Measurements from ENCODE around the gene RCCD1. TPM values are rescaled to one million over a fixed set of nuclear protein-coding genes. Genes with fewer than 3 reads are reported as not detected.

Gene RCCD1
- total RNA-seq, 2 donors from 2014 or later, result 9.1 to 13.0 TPM

- TF ChIP-seq POLR2A (IDR thresholded peaks at IDR 0.05) (no peak), POLR2AphosphoS5 (IDR thresholded peaks at IDR 0.05) (no peak)
- intact Hi-C loops (cut with DNase I), result no loop called here
- DNase-seq (ENCODE audit: low spot score), result no peak
Observed at GRCh38 chr15:90986790-90987507, 32.3 kb downstream of the RCCD1 start.

GRCh38 chr15:90987561-90988141 lies 33.0 kb downstream of the RCCD1 start:
- 66% methylated on average over 7 of the region's 7 CpGs for WGBS
- TF ChIP-seq, protein P1, sequence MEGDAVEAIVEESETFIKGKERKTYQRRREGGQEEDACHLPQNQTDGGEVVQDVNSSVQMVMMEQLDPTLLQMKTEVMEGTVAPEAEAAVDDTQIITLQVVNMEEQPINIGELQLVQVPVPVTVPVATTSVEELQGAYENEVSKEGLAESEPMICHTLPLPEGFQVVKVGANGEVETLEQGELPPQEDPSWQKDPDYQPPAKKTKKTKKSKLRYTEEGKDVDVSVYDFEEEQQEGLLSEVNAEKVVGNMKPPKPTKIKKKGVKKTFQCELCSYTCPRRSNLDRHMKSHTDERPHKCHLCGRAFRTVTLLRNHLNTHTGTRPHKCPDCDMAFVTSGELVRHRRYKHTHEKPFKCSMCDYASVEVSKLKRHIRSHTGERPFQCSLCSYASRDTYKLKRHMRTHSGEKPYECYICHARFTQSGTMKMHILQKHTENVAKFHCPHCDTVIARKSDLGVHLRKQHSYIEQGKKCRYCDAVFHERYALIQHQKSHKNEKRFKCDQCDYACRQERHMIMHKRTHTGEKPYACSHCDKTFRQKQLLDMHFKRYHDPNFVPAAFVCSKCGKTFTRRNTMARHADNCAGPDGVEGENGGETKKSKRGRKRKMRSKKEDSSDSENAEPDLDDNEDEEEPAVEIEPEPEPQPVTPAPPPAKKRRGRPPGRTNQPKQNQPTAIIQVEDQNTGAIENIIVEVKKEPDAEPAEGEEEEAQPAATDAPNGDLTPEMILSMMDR (IDR thresholded peaks at IDR 0.05), result no peak
- TF ChIP-seq POLR2A (IDR thresholded peaks at IDR 0.05) (no peak), POLR2AphosphoS5 (IDR thresholded peaks at IDR 0.05) (no peak)
- H3K9me3 ChIP-seq, result no peaks in the 10 kb centered on the region
- no peak for DNase-seq (ENCODE audit: low spot score)
- intact Hi-C loops (cut with DNase I), result no loop called here
- H3K36me3 ChIP-seq, result no peaks in the 10 kb centered on the region
- no peak overlapping the region for H3K27ac ChIP-seq
- no peak overlapping the region for H3K4me3 ChIP-seq
- H3K27me3 ChIP-seq (replicated peaks; ENCODE audit: insufficient read depth), result no peaks in the 10 kb centered on the region
- no peaks in the 10 kb centered on the region for H3K4me1 ChIP-seq (replicated peaks)

More at GRCh38 chr15:90986790-90987507, 32.3 kb downstream of the RCCD1 start:
- Histone ChIP-seq H3K4me3 (no peak overlapping the region), H3K27me3 (replicated peaks; ENCODE audit: insufficient read depth) (no peaks in the 10 kb centered on the region), H3K9me3 (no peaks in the 10 kb centered on the region), H3K4me1 (replicated peaks) (no peaks in the 10 kb centered on the region), H3K36me3 (no peaks in the 10 kb centered on the region), H3K27ac (no peak overlapping the region)
- WGBS, result 68% methylated on average over 11 of the region's 11 CpGs

- H3K4me1 ChIP-seq (replicated peaks), result no peaks in the 10 kb centered on the region
- no peaks in the 10 kb centered on the region for H3K9me3 ChIP-seq
- no peak overlapping the region for H3K27ac ChIP-seq
- TF ChIP-seq POLR2A (IDR thresholded peaks at IDR 0.05) (no peak), POLR2AphosphoS5 (IDR thresholded peaks at IDR 0.05) (no peak)
- TF ChIP-seq, protein P1 (IDR thresholded peaks at IDR 0.05), result no peak
- intact Hi-C loops (cut with DNase I), result no loop called here
- no peaks in the 10 kb centered on the region for H3K36me3 ChIP-seq
- 72% methylated on average over 6 of the region's 6 CpGs for WGBS
- DNase-seq (ENCODE audit: low spot score), result no peak
- H3K27me3 ChIP-seq (replicated peaks; ENCODE audit: insufficient read depth), result no peaks in the 10 kb centered on the region
- H3K4me3 ChIP-seq, result no peak overlapping the region
Observed at GRCh38 chr15:90988296-90988695, 33.6 kb downstream of the RCCD1 start.

DNA sequence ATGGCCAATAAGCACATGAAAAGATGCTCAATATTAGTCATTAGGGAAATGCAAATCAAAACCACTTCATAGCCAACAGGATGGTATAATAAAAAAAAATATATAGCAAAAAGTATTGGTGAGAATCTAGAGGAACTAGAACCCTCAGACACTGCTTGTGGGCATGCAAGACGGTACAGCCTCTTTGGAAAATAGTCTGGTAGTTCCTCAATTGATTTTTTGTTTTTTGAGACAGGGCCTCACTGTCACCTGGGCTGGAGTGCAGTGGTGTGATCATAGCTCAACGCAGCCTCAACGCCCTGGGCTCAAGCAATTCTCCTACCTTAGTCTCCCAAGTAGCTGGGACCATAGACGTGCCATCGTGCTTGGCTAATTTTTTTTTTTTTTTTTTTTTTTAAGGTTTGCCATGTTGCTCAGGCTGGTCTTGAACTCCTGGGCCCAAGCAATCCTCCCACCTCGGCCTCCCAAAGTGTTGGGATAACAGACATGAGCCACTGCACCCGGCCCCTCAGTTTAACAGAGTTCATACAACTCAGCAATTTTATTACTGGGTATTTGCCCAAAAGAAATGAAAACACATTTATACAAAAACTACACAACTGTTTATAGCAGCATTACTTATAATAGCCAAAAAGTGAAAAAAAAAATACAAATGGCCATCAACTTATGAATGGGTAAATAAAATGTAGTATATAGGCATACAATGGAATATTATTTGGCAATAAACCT lies 34.5 kb downstream of the RCCD1 start:
- TF ChIP-seq POLR2AphosphoS5 (IDR thresholded peaks at IDR 0.05), result no peak
- TF ChIP-seq, protein P1 (IDR thresholded peaks at IDR 0.05), result no peak
- TF ChIP-seq POLR2A (IDR thresholded peaks at IDR 0.05), result no peak
- H3K4me3 ChIP-seq, result no peak overlapping the region
- no peaks in the 10 kb centered on the region for H3K36me3 ChIP-seq
- no peak overlapping the region for H3K27ac ChIP-seq
- intact Hi-C loops (cut with DNase I), result no loop called here
- no peaks in the 10 kb centered on the region for H3K27me3 ChIP-seq (replicated peaks; ENCODE audit: insufficient read depth)
- DNase-seq (ENCODE audit: low spot score), result no peak
- no peaks in the 10 kb centered on the region for H3K4me1 ChIP-seq (replicated peaks)
- no peaks in the 10 kb centered on the region for H3K9me3 ChIP-seq
- 94% methylated on average over 7 of the region's 7 CpGs for WGBS

- TF ChIP-seq, protein P1 (IDR thresholded peaks at IDR 0.05), result no peak
- no peak for TF ChIP-seq POLR2A (IDR thresholded peaks at IDR 0.05)
- TF ChIP-seq POLR2AphosphoS5 (IDR thresholded peaks at IDR 0.05), result no peak
- no peaks in the 10 kb centered on the region for H3K4me1 ChIP-seq (replicated peaks)
- no peaks in the 10 kb centered on the region for H3K27me3 ChIP-seq (replicated peaks; ENCODE audit: insufficient read depth)
- H3K36me3 ChIP-seq, result no peaks in the 10 kb centered on the region
- no peak overlapping the region for H3K4me3 ChIP-seq
- 95% methylated on average over 4 of the region's 4 CpGs for WGBS
- no peak overlapping the region for H3K27ac ChIP-seq
- no peaks in the 10 kb centered on the region for H3K9me3 ChIP-seq
- intact Hi-C loops (cut with DNase I), result loop anchor here (5.0 kb wide), 1 partner anchor 33 kb away; no protein-coding TSS in a partner anchor
- DNase-seq (ENCODE audit: low spot score), result no peak
Observed at GRCh38 chr15:90990446-90990845, 35.8 kb downstream of the RCCD1 start.

All from prostate gland (tissue), 2 donors.